HEK293 (cell line): ENCODE measurements around the gene ANKRD44.

Source experiments
- CTCF ChIA-PET: fragments of 350-600 bp; formaldehyde crosslinking; extraction: SDS; loops from one replicate; lab custom pipeline; 2021; ENCODE audit warnings: antibody characterized with exemption; lab: Yijun Ruan, JAX
- POLR2A ChIA-PET: fragments of 300-600 bp; formaldehyde crosslinking; extraction: SDS; loops from one replicate; lab custom pipeline; 2020; ENCODE audit warnings: antibody characterized with exemption, inconsistent platforms; lab: Yijun Ruan, JAX
- H3K27ac ChIP-seq: fragments of 200-500 bp; sonication (Bioruptor generic); 2 replicates; pipeline ENCODE4 v1.5.1; 2014; ENCODE audit warnings: low read depth, low read length, control low read depth, inconsistent platforms; ENCODE audit errors: extremely low read depth
- H3K36me3 ChIP-seq, 2 experiments: fragments of 200-500 bp in 1 of 2; sonication (Bioruptor generic) in 1 of 2; 1 replicate in 1 of 2; 2 replicates in 1 of 2; pipeline ENCODE4 v1.5.1; 2014 to 2017; ENCODE audit warnings: inconsistent platforms in 2 of 2, low read length in 2 of 2; ENCODE audit not compliant: control insufficient read depth in 2 of 2, insufficient read depth in 1 of 2
- H3K4me1 ChIP-seq: fragments of 200-500 bp; sonication (Bioruptor generic); 2 replicates; pipeline ENCODE4 v1.5.1; 2014; ENCODE audit warnings: mild to moderate bottlenecking, low read length, inconsistent platforms; ENCODE audit not compliant: control insufficient read depth, insufficient read depth
- H3K4me3 ChIP-seq: 2 replicates; pipeline ENCODE4 v1.5.1; 2011; ENCODE audit warnings: low read depth, mild to moderate bottlenecking, control low read depth, low read length, moderate library complexity
- H3K9me3 ChIP-seq: fragments of 200-500 bp; sonication (Bioruptor generic); 2 replicates; pipeline ENCODE4 v1.5.1; 2014; ENCODE audit warnings: low read depth, low read length, inconsistent platforms; ENCODE audit not compliant: control insufficient read depth, insufficient read depth
- EGR2 ChIP-seq: fragments of 450-650 bp; formaldehyde crosslinking; IDR thresholded peaks from 2 replicates; pipeline ENCODE4 v1.5.1; 2016; ENCODE audit warnings: low read depth, missing biosample characterization, missing genetic modification characterization
- KLF10 ChIP-seq: fragments of 450-650 bp; IDR thresholded peaks from 2 replicates; pipeline ENCODE4 v1.5.1; 2018; ENCODE audit warnings: missing biosample characterization, mild to moderate bottlenecking, missing genetic modification characterization
- SETDB1 ChIP-seq: IDR thresholded peaks from one replicate; pipeline ENCODE4 v1.6.1; 2017; ENCODE audit warnings: mild to moderate bottlenecking, low read length, moderate library complexity, mixed read lengths; ENCODE audit not compliant: insufficient read length
- TCF7L2 ChIP-seq: IDR thresholded peaks from 2 replicates; pipeline ENCODE4 v1.6.1; 2011; ENCODE audit warnings: low read depth, mild to moderate bottlenecking, inconsistent platforms, low read length, moderate library complexity, borderline replicate concordance
- ZBTB17 ChIP-seq: fragments of 450-650 bp; formaldehyde crosslinking; IDR thresholded peaks from 2 replicates; pipeline ENCODE4 v1.5.1; 2016; ENCODE audit warnings: missing biosample characterization, missing genetic modification characterization
- ZFP69B ChIP-seq: fragments of 450-650 bp; formaldehyde crosslinking; IDR thresholded peaks from 2 replicates; pipeline ENCODE4 v1.5.1; 2016; ENCODE audit warnings: missing biosample characterization, missing genetic modification characterization
- ZNF112 ChIP-seq: fragments of 450-650 bp; formaldehyde crosslinking; IDR thresholded peaks from 2 replicates; pipeline ENCODE4 v1.5.0; 2017; ENCODE audit warnings: missing biosample characterization, missing genetic modification characterization
- ZNF155 ChIP-seq: fragments of 450-650 bp; formaldehyde crosslinking; IDR thresholded peaks from 2 replicates; pipeline ENCODE4 v1.5.1; 2016; ENCODE audit warnings: missing biosample characterization, missing genetic modification characterization
- ZNF266 ChIP-seq: fragments of 450-650 bp; formaldehyde crosslinking; IDR thresholded peaks from 2 replicates; pipeline ENCODE4 v1.5.1; 2016; ENCODE audit warnings: missing biosample characterization, missing genetic modification characterization, low read depth
- ZNF292 ChIP-seq: fragments of 450-650 bp; formaldehyde crosslinking; IDR thresholded peaks from 2 replicates; pipeline ENCODE4 v1.5.1; 2016; ENCODE audit warnings: low read depth, missing biosample characterization, missing genetic modification characterization, borderline replicate concordance
- ZNF707 ChIP-seq: fragments of 450-650 bp; formaldehyde crosslinking; IDR thresholded peaks from 2 replicates; pipeline ENCODE4 v1.5.1; 2016; ENCODE audit warnings: missing biosample characterization, missing genetic modification characterization
- ZNF768 ChIP-seq: fragments of 450-650 bp; formaldehyde crosslinking; IDR thresholded peaks from 2 replicates; pipeline ENCODE4 v1.5.1; 2018; ENCODE audit warnings: missing biosample characterization, mild to moderate bottlenecking, missing genetic modification characterization
- TF ChIP-seq, protein P1 (sequence below): fragments of 450-650 bp; formaldehyde crosslinking; IDR thresholded peaks from 2 replicates; pipeline ENCODE4 v1.5.1; 2016; ENCODE audit warnings: missing biosample characterization, missing genetic modification characterization
- TF ChIP-seq, protein P2 (sequence below): fragments of 450-650 bp; formaldehyde crosslinking; IDR thresholded peaks from 2 replicates; pipeline ENCODE4 v1.5.1; 2017; ENCODE audit warnings: missing biosample characterization, missing genetic modification characterization
- TF ChIP-seq, protein P3 (sequence below): fragments of 450-650 bp; formaldehyde crosslinking; IDR thresholded peaks from 2 replicates; pipeline ENCODE4 v1.5.1; 2016; ENCODE audit warnings: missing biosample characterization, missing genetic modification characterization
- TF ChIP-seq, protein P4 (sequence below): fragments of 450-650 bp; formaldehyde crosslinking; IDR thresholded peaks from 2 replicates; pipeline ENCODE4 v1.5.1; 2016; ENCODE audit warnings: missing biosample characterization, missing genetic modification characterization
- TF ChIP-seq, protein P5 (sequence below): fragments of 450-650 bp; formaldehyde crosslinking; IDR thresholded peaks from 2 replicates; pipeline ENCODE4 v1.5.1; 2016; ENCODE audit warnings: missing biosample characterization, missing genetic modification characterization
- TF ChIP-seq, protein P6 (sequence below): fragments of 450-650 bp; formaldehyde crosslinking; IDR thresholded peaks from 2 replicates; pipeline ENCODE4 v1.5.1; 2016; ENCODE audit warnings: missing biosample characterization, missing genetic modification characterization

Gene ANKRD44

DNA sequence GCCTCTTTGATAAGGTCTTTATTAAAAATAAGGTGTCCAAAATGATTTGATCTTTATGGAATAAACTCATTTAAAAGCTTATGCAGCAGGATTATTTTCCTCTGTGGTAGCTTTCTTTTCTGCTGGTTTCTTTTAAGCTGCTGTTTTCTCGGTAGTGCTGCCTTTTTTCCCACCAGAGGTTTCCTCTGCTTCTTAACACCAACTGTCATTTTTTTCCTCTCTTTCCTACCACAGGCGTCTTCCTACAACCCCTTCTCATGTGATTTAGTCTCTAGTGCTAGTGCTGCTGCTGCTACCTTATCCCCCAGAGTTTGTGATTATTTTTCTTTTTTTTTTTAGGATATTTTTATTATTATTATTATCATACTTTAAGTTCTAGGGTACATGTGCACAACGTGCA is 281.9 kb downstream of the ANKRD44 start:
- POLR2A ChIA-PET, result no interaction called here
- H3K9me3 ChIP-seq, result no peaks in the 10 kb centered on the region
- TF ChIP-seq, protein P1, sequence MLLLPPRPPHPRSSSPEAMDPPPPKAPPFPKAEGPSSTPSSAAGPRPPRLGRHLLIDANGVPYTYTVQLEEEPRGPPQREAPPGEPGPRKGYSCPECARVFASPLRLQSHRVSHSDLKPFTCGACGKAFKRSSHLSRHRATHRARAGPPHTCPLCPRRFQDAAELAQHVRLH (tag by site-specific recombination), result no peak
- TF ChIP-seq, protein P2, sequence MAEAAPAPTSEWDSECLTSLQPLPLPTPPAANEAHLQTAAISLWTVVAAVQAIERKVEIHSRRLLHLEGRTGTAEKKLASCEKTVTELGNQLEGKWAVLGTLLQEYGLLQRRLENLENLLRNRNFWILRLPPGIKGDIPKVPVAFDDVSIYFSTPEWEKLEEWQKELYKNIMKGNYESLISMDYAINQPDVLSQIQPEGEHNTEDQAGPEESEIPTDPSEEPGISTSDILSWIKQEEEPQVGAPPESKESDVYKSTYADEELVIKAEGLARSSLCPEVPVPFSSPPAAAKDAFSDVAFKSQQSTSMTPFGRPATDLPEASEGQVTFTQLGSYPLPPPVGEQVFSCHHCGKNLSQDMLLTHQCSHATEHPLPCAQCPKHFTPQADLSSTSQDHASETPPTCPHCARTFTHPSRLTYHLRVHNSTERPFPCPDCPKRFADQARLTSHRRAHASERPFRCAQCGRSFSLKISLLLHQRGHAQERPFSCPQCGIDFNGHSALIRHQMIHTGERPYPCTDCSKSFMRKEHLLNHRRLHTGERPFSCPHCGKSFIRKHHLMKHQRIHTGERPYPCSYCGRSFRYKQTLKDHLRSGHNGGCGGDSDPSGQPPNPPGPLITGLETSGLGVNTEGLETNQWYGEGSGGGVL, result no peak
- TF ChIP-seq ZNF112 (no peak), TCF7L2 (no peak), ZNF292 (tag by site-specific recombination) (no peak), SETDB1 (no peak), ZBTB17 (tag by site-specific recombination) (no peak), EGR2 (tag by site-specific recombination) (no peak), ZNF155 (no peak), KLF10 (tag by site-specific recombination) (no peak), ZNF768 (no peak), ZNF707 (no peak), ZFP69B (no peak), ZNF266 (no peak)
- TF ChIP-seq, protein P3, sequence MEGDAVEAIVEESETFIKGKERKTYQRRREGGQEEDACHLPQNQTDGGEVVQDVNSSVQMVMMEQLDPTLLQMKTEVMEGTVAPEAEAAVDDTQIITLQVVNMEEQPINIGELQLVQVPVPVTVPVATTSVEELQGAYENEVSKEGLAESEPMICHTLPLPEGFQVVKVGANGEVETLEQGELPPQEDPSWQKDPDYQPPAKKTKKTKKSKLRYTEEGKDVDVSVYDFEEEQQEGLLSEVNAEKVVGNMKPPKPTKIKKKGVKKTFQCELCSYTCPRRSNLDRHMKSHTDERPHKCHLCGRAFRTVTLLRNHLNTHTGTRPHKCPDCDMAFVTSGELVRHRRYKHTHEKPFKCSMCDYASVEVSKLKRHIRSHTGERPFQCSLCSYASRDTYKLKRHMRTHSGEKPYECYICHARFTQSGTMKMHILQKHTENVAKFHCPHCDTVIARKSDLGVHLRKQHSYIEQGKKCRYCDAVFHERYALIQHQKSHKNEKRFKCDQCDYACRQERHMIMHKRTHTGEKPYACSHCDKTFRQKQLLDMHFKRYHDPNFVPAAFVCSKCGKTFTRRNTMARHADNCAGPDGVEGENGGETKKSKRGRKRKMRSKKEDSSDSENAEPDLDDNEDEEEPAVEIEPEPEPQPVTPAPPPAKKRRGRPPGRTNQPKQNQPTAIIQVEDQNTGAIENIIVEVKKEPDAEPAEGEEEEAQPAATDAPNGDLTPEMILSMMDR, result no peak
- TF ChIP-seq, protein P4, sequence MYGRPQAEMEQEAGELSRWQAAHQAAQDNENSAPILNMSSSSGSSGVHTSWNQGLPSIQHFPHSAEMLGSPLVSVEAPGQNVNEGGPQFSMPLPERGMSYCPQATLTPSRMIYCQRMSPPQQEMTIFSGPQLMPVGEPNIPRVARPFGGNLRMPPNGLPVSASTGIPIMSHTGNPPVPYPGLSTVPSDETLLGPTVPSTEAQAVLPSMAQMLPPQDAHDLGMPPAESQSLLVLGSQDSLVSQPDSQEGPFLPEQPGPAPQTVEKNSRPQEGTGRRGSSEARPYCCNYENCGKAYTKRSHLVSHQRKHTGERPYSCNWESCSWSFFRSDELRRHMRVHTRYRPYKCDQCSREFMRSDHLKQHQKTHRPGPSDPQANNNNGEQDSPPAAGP (tag by site-specific recombination), result no peak
- TF ChIP-seq, protein P5, sequence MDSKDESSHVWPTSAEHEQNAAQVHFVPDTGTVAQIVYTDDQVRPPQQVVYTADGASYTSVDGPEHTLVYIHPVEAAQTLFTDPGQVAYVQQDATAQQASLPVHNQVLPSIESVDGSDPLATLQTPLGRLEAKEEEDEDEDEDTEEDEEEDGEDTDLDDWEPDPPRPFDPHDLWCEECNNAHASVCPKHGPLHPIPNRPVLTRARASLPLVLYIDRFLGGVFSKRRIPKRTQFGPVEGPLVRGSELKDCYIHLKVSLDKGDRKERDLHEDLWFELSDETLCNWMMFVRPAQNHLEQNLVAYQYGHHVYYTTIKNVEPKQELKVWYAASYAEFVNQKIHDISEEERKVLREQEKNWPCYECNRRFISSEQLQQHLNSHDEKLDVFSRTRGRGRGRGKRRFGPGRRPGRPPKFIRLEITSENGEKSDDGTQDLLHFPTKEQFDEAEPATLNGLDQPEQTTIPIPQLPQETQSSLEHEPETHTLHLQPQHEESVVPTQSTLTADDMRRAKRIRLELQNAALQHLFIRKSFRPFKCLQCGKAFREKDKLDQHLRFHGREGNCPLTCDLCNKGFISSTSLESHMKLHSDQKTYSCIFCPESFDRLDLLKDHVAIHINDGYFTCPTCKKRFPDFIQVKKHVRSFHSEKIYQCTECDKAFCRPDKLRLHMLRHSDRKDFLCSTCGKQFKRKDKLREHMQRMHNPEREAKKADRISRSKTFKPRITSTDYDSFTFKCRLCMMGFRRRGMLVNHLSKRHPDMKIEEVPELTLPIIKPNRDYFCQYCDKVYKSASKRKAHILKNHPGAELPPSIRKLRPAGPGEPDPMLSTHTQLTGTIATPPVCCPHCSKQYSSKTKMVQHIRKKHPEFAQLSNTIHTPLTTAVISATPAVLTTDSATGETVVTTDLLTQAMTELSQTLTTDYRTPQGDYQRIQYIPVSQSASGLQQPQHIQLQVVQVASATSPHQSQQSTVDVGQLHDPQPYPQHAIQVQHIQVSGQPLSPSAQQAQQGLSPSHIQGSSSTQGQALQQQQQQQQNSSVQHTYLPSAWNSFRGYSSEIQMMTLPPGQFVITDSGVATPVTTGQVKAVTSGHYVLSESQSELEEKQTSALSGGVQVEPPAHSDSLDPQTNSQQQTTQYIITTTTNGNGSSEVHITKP (tag by site-specific recombination), result no peak
- TF ChIP-seq, protein P6, sequence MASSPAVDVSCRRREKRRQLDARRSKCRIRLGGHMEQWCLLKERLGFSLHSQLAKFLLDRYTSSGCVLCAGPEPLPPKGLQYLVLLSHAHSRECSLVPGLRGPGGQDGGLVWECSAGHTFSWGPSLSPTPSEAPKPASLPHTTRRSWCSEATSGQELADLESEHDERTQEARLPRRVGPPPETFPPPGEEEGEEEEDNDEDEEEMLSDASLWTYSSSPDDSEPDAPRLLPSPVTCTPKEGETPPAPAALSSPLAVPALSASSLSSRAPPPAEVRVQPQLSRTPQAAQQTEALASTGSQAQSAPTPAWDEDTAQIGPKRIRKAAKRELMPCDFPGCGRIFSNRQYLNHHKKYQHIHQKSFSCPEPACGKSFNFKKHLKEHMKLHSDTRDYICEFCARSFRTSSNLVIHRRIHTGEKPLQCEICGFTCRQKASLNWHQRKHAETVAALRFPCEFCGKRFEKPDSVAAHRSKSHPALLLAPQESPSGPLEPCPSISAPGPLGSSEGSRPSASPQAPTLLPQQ (tag by site-specific recombination), result no peak
- CTCF ChIA-PET, result interaction anchor here (0.6 to 1.7 kb wide), 5 partner anchors 12 to 349 kb away, joined by 3 to 6 read pairs (median 3); no protein-coding TSS in a partner anchor
- H3K27ac ChIP-seq, result no peak overlapping the region
- H3K4me3 ChIP-seq, result no peak overlapping the region
- no peaks in the 10 kb centered on the region for H3K36me3 ChIP-seq
- no peaks in the 10 kb centered on the region for H3K4me1 ChIP-seq
